HFF-Myc (cell line): ENCODE results near the gene GALNT5.

Experiments used
- DNase-seq: peaks from one replicate; pipeline ENCODE4 v3.0.0-alpha.2; 2011; ENCODE audit warnings: low read depth; ENCODE audit errors: extremely low read depth
- H3K4me3 ChIP-seq: replicated peaks from 2 replicates; pipeline ENCODE4 v1.5.1; 2011; ENCODE audit warnings: low read depth, mild to moderate bottlenecking, control low read depth, low read length
- CTCF ChIP-seq: IDR thresholded peaks from 2 replicates; pipeline ENCODE4 v1.5.1; 2012; ENCODE audit warnings: mild to moderate bottlenecking, low read depth, low read length, control low read depth; ENCODE audit errors: missing control alignments

GALNT5 gene

GRCh38 chr2:157257312-157258252 is at the start of gene GALNT5:
Gene GALNT5, plus strand, starts transcription at chr2:157257705. Its CDS starts 378 bp downstream, at chr2:157258083.
- H3K4me3 ChIP-seq, result peak within 1 kb of the TSS; percentile 53
- peak; percentile 40 for DNase-seq
- no peak for TF ChIP-seq CTCF

- no peak overlapping the region for H3K4me3 ChIP-seq
- DNase-seq, result no peak
- TF ChIP-seq CTCF, result no peak
Observed at GRCh38 chr2:157216286-157216965, 41.1 kb upstream of the GALNT5 start.

GRCh38 chr2:157217409-157217808 is 40.1 kb upstream of the GALNT5 start:
- TF ChIP-seq CTCF, result no peak
- no peak for DNase-seq
- H3K4me3 ChIP-seq, result no peak overlapping the region

- TF ChIP-seq CTCF, result no peak
- no peak overlapping the region for H3K4me3 ChIP-seq
- DNase-seq, result no peak
Observed at GRCh38 chr2:157218911-157219310, 38.6 kb upstream of the GALNT5 start.

GRCh38 chr2:157220502-157220901 is 37.0 kb upstream of the GALNT5 start:
- DNase-seq, result no peak
- no peak overlapping the region for H3K4me3 ChIP-seq
- no peak for TF ChIP-seq CTCF

- TF ChIP-seq CTCF, result no peak
- no peak for DNase-seq
- H3K4me3 ChIP-seq, result no peak overlapping the region
Observed at GRCh38 chr2:157221394-157221988, 36.0 kb upstream of the GALNT5 start.
